GM19452 (cell line): ENCODE measurements around the gene CAP2.
A peak's percentile ranks its signal among the peaks of the same experiment; 100 is the strongest.
"Not testable (repeated sequence)": the region's sequence is repeated elsewhere in the genome, so short reads cannot be mapped to it uniquely, and the experiment has no call there.

Experiments used
- ATAC-seq: cut with Tn5 transposase; IDR thresholded peaks from one replicate; pipeline ENCODE4 v1.9.1; 2021; ENCODE audit not compliant: unreplicated experiment

Gene CAP2

GRCh38 chr6:17565399-17565798, 172.0 kb downstream of the CAP2 start:
- ATAC-seq, result no peak

GRCh38 chr6:17574866-17575560, 181.6 kb downstream of the CAP2 start:
- ATAC-seq, result no peak

GRCh38 chr6:17577059-17577458, 183.7 kb downstream of the CAP2 start:
- no peak for ATAC-seq

- ATAC-seq, result peak; percentile 67
Observed at GRCh38 chr6:17580518-17581048, 187.2 kb downstream of the CAP2 start.

GRCh38 chr6:17581282-17581681, 187.9 kb downstream of the CAP2 start:
- ATAC-seq, result not testable (repeated sequence)

- no peak for ATAC-seq
Observed at GRCh38 chr6:17583811-17584210, 190.4 kb downstream of the CAP2 start.

- no peak for ATAC-seq
Observed at GRCh38 chr6:17584241-17584803, 190.9 kb downstream of the CAP2 start.

GRCh38 chr6:17585766-17586490, 192.5 kb downstream of the CAP2 start:
- ATAC-seq, result no peak

GRCh38 chr6:17586623-17587022, 193.2 kb downstream of the CAP2 start:
- not testable (repeated sequence) for ATAC-seq

- ATAC-seq, result no peak
Observed at GRCh38 chr6:17588011-17588410, 194.6 kb downstream of the CAP2 start.

- no peak for ATAC-seq
Observed at GRCh38 chr6:17589406-17590096, 196.2 kb downstream of the CAP2 start.

- ATAC-seq, result no peak
Observed at GRCh38 chr6:17591287-17591686, 197.9 kb downstream of the CAP2 start.

GRCh38 chr6:17593246-17593645, 199.9 kb downstream of the CAP2 start:
- ATAC-seq, result no peak

- ATAC-seq, result no peak
Observed at GRCh38 chr6:17596085-17596484, 202.7 kb downstream of the CAP2 start.

GRCh38 chr6:17599877-17600526, 206.6 kb downstream of the CAP2 start, which contains the start of gene FAM8A1:
TSS of gene FAM8A1 (plus strand) at chr6:17600302. CDS start at chr6:17600410, 108 bp downstream.
- peak; percentile 85 for ATAC-seq

GRCh38 chr6:17600527-17601385, 207.4 kb downstream of the CAP2 start:
- peak; percentile 54 for ATAC-seq

- no peak for ATAC-seq
Observed at GRCh38 chr6:17601386-17601703, 207.9 kb downstream of the CAP2 start.

- no peak for ATAC-seq
Observed at GRCh38 chr6:17602888-17603287, 209.5 kb downstream of the CAP2 start.

- ATAC-seq, result no peak
Observed at GRCh38 chr6:17606606-17607005, 213.2 kb downstream of the CAP2 start.
